Karpas-422 (cell line): ENCODE data around the gene ZNF346. TPM values are rescaled to one million over a fixed set of nuclear protein-coding genes. Genes with fewer than 3 reads are reported as not detected.

Source experiments
- DNase-seq: peaks from one replicate; pipeline ENCODE4 v3.0.0-alpha.2; 2015
- H2AFZ ChIP-seq: fragments of 200-600 bp; sonication (generic); 2 replicates; pipeline ENCODE4 v1.6.1; 2014; ENCODE audit warnings: antibody characterized with exemption, low read length, mixed read lengths
- H3K27ac ChIP-seq: fragments of 200-600 bp; sonication (generic); 2 replicates; pipeline ENCODE4 v1.5.1; 2014; ENCODE audit warnings: mild to moderate bottlenecking, low read length, moderate library complexity
- H3K27me3 ChIP-seq: fragments of 200-600 bp; sonication (generic); 2 replicates; pipeline ENCODE4 v1.6.1; 2014; ENCODE audit warnings: low read length, mixed read lengths
- H3K36me3 ChIP-seq: fragments of 200-600 bp; sonication (generic); 2 replicates; pipeline ENCODE4 v1.6.1; 2014; ENCODE audit warnings: low read length, mixed read lengths; ENCODE audit not compliant: insufficient read depth
- H3K4me1 ChIP-seq: fragments of 200-600 bp; sonication (generic); 2 replicates; pipeline ENCODE4 v1.6.1; 2014; ENCODE audit warnings: mild to moderate bottlenecking, low read length, mixed read lengths
- H3K4me2 ChIP-seq: fragments of 200-600 bp; sonication (generic); 2 replicates; pipeline ENCODE4 v1.6.1; 2014; ENCODE audit warnings: low read length, low read depth, mild to moderate bottlenecking; ENCODE audit not compliant: poor library complexity, severe bottlenecking
- H3K4me3 ChIP-seq: fragments of 200-600 bp; sonication (generic); 2 replicates; pipeline ENCODE4 v1.5.1; 2014; ENCODE audit warnings: mild to moderate bottlenecking, antibody characterized with exemption, low read length, mixed read lengths
- H3K79me2 ChIP-seq: fragments of 200-600 bp; sonication (generic); 2 replicates; pipeline ENCODE4 v1.6.1; 2014; ENCODE audit warnings: mild to moderate bottlenecking, low read length, mixed read lengths
- H3K9ac ChIP-seq: fragments of 200-600 bp; sonication (generic); 2 replicates; pipeline ENCODE4 v1.6.0; 2014; ENCODE audit warnings: low read length
- H3K9me2 ChIP-seq: fragments of 200-600 bp; sonication (generic), shearing (Covaris generic); replicated peaks from 2 replicates; pipeline ENCODE4 v1.6.0; 2014; ENCODE audit warnings: mild to moderate bottlenecking, low read length, moderate library complexity; ENCODE audit not compliant: insufficient read depth
- H3K9me3 ChIP-seq: fragments of 300-700, 200-600 bp; sonication (generic); 2 replicates; pipeline ENCODE4 v1.6.1; 2014; ENCODE audit warnings: low read length, mixed read lengths
- H4K20me1 ChIP-seq: fragments of 200-600 bp; sonication (generic); 2 replicates; pipeline ENCODE4 v1.6.1; 2014; ENCODE audit warnings: mild to moderate bottlenecking, antibody characterized with exemption, low read length, low read depth; ENCODE audit not compliant: insufficient read depth
- total RNA-seq: library from RNA; depleted of rRNA; stranded (reverse); fragments of >200 nt; shearing (Covaris generic); gene quantifications from 2 replicates; pipeline ENCODE4 v1.2.3, GENCODE V29; 2014; ENCODE audit warnings: low replicate concordance

Gene ZNF346
- total RNA-seq, 1 experiment from 2014 or later = 35.5 TPM

DNA sequence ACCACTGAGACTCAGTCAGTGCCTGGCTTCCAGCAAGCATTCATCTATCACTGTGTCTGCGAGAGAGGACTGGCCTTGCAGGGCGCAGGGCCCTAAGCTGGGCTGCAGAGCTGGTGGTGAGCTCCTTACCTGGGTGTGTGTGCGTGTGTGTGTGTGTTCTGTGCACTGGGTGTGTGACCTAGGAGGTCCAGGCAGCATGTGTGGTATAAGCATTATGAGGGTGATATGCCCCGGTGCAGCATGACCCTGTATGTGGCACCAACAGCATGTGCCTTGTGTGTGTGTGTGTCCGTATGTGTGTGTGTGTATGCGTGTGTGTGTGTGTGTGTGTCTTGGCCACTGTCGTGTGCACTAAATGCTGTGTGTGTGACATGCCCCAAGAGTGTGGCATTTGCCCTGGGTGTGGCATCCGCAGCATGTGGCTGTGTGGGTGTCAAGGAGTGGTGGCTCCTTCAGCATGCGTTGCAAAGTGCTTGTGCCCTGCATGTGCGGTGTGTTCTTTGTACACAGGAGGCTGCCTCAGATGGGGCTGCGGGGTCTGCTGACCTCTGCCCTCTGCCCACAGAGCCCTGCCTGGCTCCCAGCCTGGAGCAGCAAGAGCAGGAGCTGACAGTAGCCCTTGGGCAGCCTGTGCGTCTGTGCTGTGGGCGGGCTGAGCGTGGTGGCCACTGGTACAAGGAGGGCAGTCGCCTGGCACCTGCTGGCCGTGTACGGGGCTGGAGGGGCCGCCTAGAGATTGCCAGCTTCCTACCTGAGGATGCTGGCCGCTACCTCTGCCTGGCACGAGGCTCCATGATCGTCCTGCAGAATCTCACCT lies 67.5 kb downstream of the ZNF346 start:
- no peaks in the 10 kb centered on the region for H3K79me2 ChIP-seq
- H3K36me3 ChIP-seq = no peaks in the 10 kb centered on the region
- no peak overlapping the region for H3K27ac ChIP-seq
- DNase-seq = no peak
- peaks cover 22% of the 10 kb centered on the region for H3K4me1 ChIP-seq
- H3K4me2 ChIP-seq = no peak overlapping the region
- H3K27me3 ChIP-seq = no peaks in the 10 kb centered on the region
- no peaks in the 10 kb centered on the region for H3K9me3 ChIP-seq
- H3K9me2 ChIP-seq = no peaks in the 10 kb centered on the region
- H2AFZ ChIP-seq = no peak overlapping the region
- H3K9ac ChIP-seq = no peak overlapping the region
- H3K4me3 ChIP-seq = no peak overlapping the region
- H4K20me1 ChIP-seq = no peaks in the 10 kb centered on the region; the same call in 1 of the 2 replicates

DNA sequence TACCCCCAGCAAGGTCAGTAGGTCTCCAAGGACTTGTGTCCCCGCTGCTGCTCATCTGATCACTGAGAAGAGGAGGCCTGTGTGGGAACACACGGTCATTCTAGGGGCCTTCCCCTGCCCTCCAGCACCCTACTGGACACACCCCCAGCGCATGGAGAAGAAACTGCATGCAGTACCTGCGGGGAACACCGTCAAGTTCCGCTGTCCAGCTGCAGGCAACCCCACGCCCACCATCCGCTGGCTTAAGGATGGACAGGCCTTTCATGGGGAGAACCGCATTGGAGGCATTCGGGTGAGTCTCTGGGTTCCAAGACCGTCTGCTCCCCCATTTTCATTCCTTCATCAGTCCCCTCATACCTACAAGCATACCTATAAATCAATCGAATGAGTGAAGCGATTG lies 68.3 kb downstream of the ZNF346 start:
- Histone ChIP-seq H4K20me1 (no peaks in the 10 kb centered on the region; the same call in 1 of the 2 replicates), H3K9me2 (no peaks in the 10 kb centered on the region), H3K9me3 (no peaks in the 10 kb centered on the region), H2AFZ (no peak overlapping the region), H3K4me1 (peaks cover 14% of the 10 kb centered on the region), H3K36me3 (no peaks in the 10 kb centered on the region), H3K4me2 (no peak overlapping the region), H3K79me2 (no peaks in the 10 kb centered on the region), H3K9ac (no peak overlapping the region), H3K27ac (no peak overlapping the region), H3K27me3 (no peaks in the 10 kb centered on the region), H3K4me3 (no peak overlapping the region)
- no peak for DNase-seq

DNA sequence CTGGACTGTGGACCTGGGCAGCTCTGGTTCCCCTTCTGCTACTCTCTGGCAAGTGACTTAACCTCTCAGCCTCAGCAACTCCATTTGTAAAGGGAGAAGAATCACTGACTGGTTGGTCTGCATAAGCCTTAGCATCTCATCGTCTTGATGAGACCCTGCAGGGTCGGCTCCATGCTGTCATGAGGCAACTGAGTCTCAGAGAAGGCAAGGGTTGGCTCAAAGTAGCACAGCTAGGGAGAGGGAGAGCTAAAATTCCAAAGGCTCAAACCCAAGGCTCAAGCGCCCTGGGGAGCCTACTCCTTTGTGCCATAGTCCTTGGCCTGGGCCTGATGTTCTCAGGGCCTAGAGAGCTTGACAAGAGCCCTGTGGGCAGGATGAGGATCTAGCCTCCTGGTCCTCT lies 68.7 kb downstream of the ZNF346 start:
- Histone ChIP-seq H3K27me3 (no peaks in the 10 kb centered on the region), H3K9me3 (no peaks in the 10 kb centered on the region), H3K4me1 (peaks cover 10% of the 10 kb centered on the region), H2AFZ (no peak overlapping the region), H3K79me2 (no peaks in the 10 kb centered on the region), H3K27ac (no peak overlapping the region), H3K9ac (no peak overlapping the region), H4K20me1 (no peaks in the 10 kb centered on the region), H3K4me3 (no peak overlapping the region), H3K4me2 (no peak overlapping the region), H3K9me2 (no peaks in the 10 kb centered on the region), H3K36me3 (no peaks in the 10 kb centered on the region)
- no peak for DNase-seq

DNA sequence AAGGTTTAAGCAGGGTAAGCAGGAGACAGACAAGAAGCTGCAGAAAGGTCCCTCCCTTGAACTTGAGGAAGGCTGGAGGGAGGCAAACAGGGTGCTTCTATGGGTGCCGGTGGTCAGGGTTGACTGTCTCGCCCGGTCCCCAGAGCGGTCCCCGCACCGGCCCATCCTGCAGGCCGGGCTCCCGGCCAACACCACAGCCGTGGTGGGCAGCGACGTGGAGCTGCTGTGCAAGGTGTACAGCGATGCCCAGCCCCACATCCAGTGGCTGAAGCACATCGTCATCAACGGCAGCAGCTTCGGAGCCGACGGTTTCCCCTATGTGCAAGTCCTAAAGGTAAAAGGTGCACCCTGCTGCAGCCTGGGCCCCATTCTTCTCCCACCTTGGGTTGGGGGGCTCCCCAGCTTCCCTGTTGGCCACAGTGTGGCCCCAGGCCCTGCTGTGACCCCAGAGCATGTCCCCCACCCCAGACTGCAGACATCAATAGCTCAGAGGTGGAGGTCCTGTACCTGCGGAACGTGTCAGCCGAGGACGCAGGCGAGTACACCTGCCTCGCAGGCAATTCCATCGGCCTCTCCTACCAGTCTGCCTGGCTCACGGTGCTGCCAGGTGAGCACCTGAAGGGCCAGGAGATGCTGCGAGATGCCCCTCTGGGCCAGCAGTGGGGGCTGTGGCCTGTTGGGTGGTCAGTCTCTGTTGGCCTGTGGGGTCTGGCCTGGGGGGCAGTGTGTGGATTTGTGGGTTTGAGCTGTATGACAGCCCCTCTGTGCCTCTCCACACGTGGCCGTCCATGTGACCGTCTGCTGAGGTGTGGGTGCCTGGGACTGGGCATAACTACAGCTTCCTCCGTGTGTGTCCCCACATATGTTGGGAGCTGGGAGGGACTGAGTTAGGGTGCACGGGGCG lies 69.9 kb downstream of the ZNF346 start:
- Histone ChIP-seq H3K27me3 (no peaks in the 10 kb centered on the region), H4K20me1 (no peaks in the 10 kb centered on the region), H3K9ac (no peak overlapping the region), H3K4me1 (peaks cover under 1% of the 10 kb centered on the region), H3K36me3 (no peaks in the 10 kb centered on the region), H3K9me2 (no peaks in the 10 kb centered on the region), H3K4me3 (no peak overlapping the region), H3K9me3 (no peaks in the 10 kb centered on the region), H3K27ac (no peak overlapping the region), H3K79me2 (no peaks in the 10 kb centered on the region), H2AFZ (no peak overlapping the region), H3K4me2 (no peak overlapping the region)
- no peak for DNase-seq

DNA sequence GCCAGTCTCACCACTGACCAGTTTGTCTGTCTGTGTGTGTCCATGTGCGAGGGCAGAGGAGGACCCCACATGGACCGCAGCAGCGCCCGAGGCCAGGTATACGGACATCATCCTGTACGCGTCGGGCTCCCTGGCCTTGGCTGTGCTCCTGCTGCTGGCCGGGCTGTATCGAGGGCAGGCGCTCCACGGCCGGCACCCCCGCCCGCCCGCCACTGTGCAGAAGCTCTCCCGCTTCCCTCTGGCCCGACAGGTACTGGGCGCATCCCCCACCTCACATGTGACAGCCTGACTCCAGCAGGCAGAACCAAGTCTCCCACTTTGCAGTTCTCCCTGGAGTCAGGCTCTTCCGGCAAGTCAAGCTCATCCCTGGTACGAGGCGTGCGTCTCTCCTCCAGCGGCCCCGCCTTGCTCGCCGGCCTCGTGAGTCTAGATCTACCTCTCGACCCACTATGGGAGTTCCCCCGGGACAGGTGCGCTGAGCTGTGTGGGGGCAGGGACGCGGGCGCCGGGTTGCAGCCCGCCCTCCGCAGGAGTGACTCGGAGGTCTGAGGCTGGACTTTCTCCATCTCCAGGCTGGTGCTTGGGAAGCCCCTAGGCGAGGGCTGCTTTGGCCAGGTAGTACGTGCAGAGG lies 70.7 kb downstream of the ZNF346 start:
- Histone ChIP-seq H3K79me2 (no peaks in the 10 kb centered on the region), H3K4me3 (no peak overlapping the region), H3K9me3 (no peaks in the 10 kb centered on the region), H3K27me3 (no peaks in the 10 kb centered on the region), H3K27ac (no peak overlapping the region), H3K4me2 (no peak overlapping the region), H3K4me1 (no peaks in the 10 kb centered on the region), H2AFZ (no peak overlapping the region), H4K20me1 (no peaks in the 10 kb centered on the region), H3K9me2 (no peaks in the 10 kb centered on the region), H3K9ac (no peak overlapping the region), H3K36me3 (no peaks in the 10 kb centered on the region)
- DNase-seq = no peak

DNA sequence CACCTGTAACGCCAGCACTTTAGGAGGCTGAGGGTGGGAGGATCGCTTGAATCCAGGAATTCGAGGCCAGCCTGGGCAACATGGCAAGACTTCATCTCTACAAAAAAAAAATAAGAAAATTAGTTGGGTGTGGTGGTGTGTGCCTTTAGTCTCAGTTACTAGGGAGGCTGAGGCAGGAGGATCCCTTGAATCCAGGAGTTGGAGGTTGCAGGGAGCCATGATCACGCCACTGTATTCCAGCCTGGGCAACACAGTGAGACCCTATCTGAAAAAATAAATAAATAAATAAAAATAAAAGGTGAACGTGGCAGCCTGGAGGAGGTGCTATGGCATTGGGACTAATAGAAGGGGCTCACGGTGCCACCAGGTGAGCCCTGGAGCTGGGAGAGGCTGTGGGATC lies 71.3 kb downstream of the ZNF346 start:
- no peak for DNase-seq
- Histone ChIP-seq H3K4me3 (no peak overlapping the region), H3K9me3 (no peaks in the 10 kb centered on the region), H3K9me2 (no peaks in the 10 kb centered on the region), H3K27me3 (no peaks in the 10 kb centered on the region), H3K27ac (no peak overlapping the region), H3K36me3 (no peaks in the 10 kb centered on the region), H4K20me1 (no peaks in the 10 kb centered on the region), H3K4me2 (no peak overlapping the region), H3K4me1 (no peaks in the 10 kb centered on the region), H3K79me2 (no peaks in the 10 kb centered on the region), H3K9ac (no peak overlapping the region), H2AFZ (no peak overlapping the region)

DNA sequence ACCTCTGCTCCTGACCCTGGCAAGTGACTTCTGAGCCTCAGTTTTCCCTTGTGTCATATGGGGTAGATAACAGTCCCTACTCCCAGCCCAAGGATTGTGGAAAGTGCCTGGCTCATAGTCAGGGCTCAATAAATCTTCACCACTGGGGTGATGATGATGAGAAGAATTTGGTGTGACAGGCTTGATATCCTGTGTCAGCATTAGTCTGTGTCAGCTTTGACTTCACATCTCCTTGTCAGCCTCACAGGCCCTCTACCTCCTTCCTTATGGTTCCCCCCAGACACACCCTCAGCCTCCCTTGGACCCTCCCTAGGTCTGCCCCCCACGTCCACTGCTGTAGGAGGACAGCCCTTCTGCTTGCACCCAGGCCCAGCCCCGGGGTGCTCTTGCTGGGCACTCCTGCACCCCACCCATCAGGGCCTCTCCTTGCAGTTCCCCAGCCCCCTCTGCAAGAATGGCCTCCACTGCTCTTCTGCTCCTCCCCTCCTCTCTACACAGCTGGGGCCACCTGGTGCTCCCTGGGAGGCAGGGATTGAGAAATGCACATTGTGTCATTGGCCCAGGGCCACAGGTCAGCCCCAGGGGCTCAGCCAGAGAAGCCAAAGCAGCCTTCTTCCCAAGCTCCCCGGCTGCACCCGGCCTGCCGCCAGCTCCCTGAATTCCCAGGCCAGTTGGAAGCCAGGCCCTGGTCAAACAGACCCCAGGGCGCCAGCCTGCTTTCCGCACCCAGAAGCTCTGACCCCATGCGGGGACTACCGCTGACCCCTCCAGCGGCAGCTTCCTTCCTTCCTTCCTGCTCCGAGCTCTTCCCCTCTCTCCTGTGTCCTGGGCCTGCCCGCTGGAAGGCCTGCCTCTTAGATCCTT lies 72.0 kb downstream of the ZNF346 start:
- Histone ChIP-seq H3K9ac (no peak overlapping the region), H3K27me3 (no peaks in the 10 kb centered on the region), H3K4me1 (0 out of 2 replicates have a peak, but pooled peaks cover 2% of the 10 kb centered on the region), H2AFZ (no peak overlapping the region), H3K27ac (no peak overlapping the region), H3K4me3 (no peak overlapping the region), H3K36me3 (no peaks in the 10 kb centered on the region), H4K20me1 (no peaks in the 10 kb centered on the region), H3K4me2 (no peak overlapping the region), H3K9me2 (no peaks in the 10 kb centered on the region), H3K79me2 (no peaks in the 10 kb centered on the region), H3K9me3 (no peaks in the 10 kb centered on the region)
- no peak for DNase-seq
